Activated naive CD4-positive, alpha-beta T cell treated with anti-CD3 and anti-CD28 coated beads, Interleukin-2, amount 10 ng/mL, durations not matched to agents 7 days and 5 days (primary cell): ENCODE data around the gene PNKP.
A peak's percentile ranks its signal among the peaks of the same experiment; 100 is the strongest.
"Not testable (repeated sequence)": the region's sequence is repeated elsewhere in the genome, so short reads cannot be mapped to it uniquely, and the experiment has no call there.

Source experiments
- CTCF ChIA-PET: fragments of 350-600 bp; sonication (Branson Sonifier 250); formaldehyde crosslinking; loops from one replicate; lab custom pipeline; 2021; ENCODE audit warnings: antibody characterized with exemption; lab: Charles Lee
- DNase-seq: peaks from one replicate; pipeline ENCODE4 v3.0.0-alpha.2; 2020
- H3K27ac Mint-ChIP-seq: one replicate; pipeline ENCODE4 v1.8.0; 2021; ENCODE audit warnings: mild to moderate bottlenecking, moderate library complexity, mixed read lengths
- H3K27me3 Mint-ChIP-seq: one replicate; pipeline ENCODE4 v1.8.0; 2021; ENCODE audit warnings: mild to moderate bottlenecking, mixed read lengths
- H3K36me3 Mint-ChIP-seq: one replicate; pipeline ENCODE4 v1.8.0; 2021; ENCODE audit warnings: mixed read lengths
- H3K4me1 Mint-ChIP-seq: one replicate; pipeline ENCODE4 v1.8.0; 2021; ENCODE audit warnings: mixed read lengths
- H3K4me3 Mint-ChIP-seq: one replicate; pipeline ENCODE4 v1.8.0; 2021; ENCODE audit warnings: mild to moderate bottlenecking, moderate library complexity, mixed read lengths
- H3K9me3 Mint-ChIP-seq: one replicate; pipeline ENCODE4 v1.8.0; 2021; ENCODE audit warnings: mixed read lengths

Gene PNKP

GRCh38 chr19:49829721-49830120, 37.7 kb downstream of the PNKP start:
- Mint-ChIP-seq H3K9me3 (no peaks in the 10 kb centered on the region), H3K36me3 (peaks cover 18% of the 10 kb centered on the region), H3K4me3 (no peak overlapping the region), H3K4me1 (peaks cover 16% of the 10 kb centered on the region), H3K27me3 (no peaks in the 10 kb centered on the region), H3K27ac (no peak overlapping the region)
- CTCF ChIA-PET = no interaction called here
- no peak for DNase-seq

GRCh38 chr19:49829200-49829599, 38.2 kb downstream of the PNKP start:
- Mint-ChIP-seq H3K4me3 (no peak overlapping the region), H3K27me3 (no peaks in the 10 kb centered on the region), H3K36me3 (peaks cover 16% of the 10 kb centered on the region), H3K9me3 (no peaks in the 10 kb centered on the region), H3K4me1 (peaks cover 16% of the 10 kb centered on the region), H3K27ac (no peak overlapping the region)
- CTCF ChIA-PET = no interaction called here
- no peak for DNase-seq

- no peak for DNase-seq
- peaks cover 13% of the 10 kb centered on the region for H3K36me3 Mint-ChIP-seq
- H3K4me1 Mint-ChIP-seq = peaks cover 5% of the 10 kb centered on the region
- H3K27me3 Mint-ChIP-seq = no peaks in the 10 kb centered on the region
- CTCF ChIA-PET = no interaction called here
- no peak overlapping the region for H3K4me3 Mint-ChIP-seq
- no peak overlapping the region for H3K27ac Mint-ChIP-seq
- no peaks in the 10 kb centered on the region for H3K9me3 Mint-ChIP-seq
Measured at GRCh38 chr19:49827034-49827433, 40.3 kb downstream of the PNKP start.

- Mint-ChIP-seq H3K36me3 (peaks cover 17% of the 10 kb centered on the region), H3K4me3 (no peak overlapping the region), H3K4me1 (peaks cover 4% of the 10 kb centered on the region), H3K27ac (no peak overlapping the region), H3K9me3 (no peaks in the 10 kb centered on the region), H3K27me3 (no peaks in the 10 kb centered on the region)
- DNase-seq = no peak
- CTCF ChIA-PET = no interaction called here
Measured at GRCh38 chr19:49824662-49825061, 42.7 kb downstream of the PNKP start.

- Mint-ChIP-seq H3K27ac (no peak overlapping the region), H3K27me3 (no peaks in the 10 kb centered on the region), H3K36me3 (peaks cover 19% of the 10 kb centered on the region), H3K4me3 (no peak overlapping the region), H3K4me1 (peaks cover 12% of the 10 kb centered on the region), H3K9me3 (no peaks in the 10 kb centered on the region)
- CTCF ChIA-PET = no interaction called here
- DNase-seq = no peak
Measured at GRCh38 chr19:49823472-49823871, 43.9 kb downstream of the PNKP start.

- Mint-ChIP-seq H3K27ac (no peak overlapping the region), H3K36me3 (peaks cover 21% of the 10 kb centered on the region), H3K4me1 (peaks cover 20% of the 10 kb centered on the region), H3K9me3 (no peaks in the 10 kb centered on the region), H3K27me3 (peaks cover 4% of the 10 kb centered on the region), H3K4me3 (peak overlapping the region; percentile 26)
- CTCF ChIA-PET = no interaction called here
- no peak for DNase-seq
Measured at GRCh38 chr19:49820125-49820524, 47.3 kb downstream of the PNKP start.

GRCh38 chr19:49819452-49820115, 47.8 kb downstream of the PNKP start:
- peak overlapping the region; percentile 86 for H3K4me3 Mint-ChIP-seq
- H3K4me1 Mint-ChIP-seq = peaks cover 21% of the 10 kb centered on the region
- peak overlapping the region; percentile 96 for H3K27ac Mint-ChIP-seq
- H3K27me3 Mint-ChIP-seq, CTCF ChIA-PET, DNase-seq, H3K9me3 Mint-ChIP-seq: not testable (repeated sequence)
- peaks cover 21% of the 10 kb centered on the region for H3K36me3 Mint-ChIP-seq

- Mint-ChIP-seq H3K4me1 (peaks cover 23% of the 10 kb centered on the region), H3K27me3 (peaks cover 4% of the 10 kb centered on the region), H3K9me3 (no peaks in the 10 kb centered on the region), H3K36me3 (peaks cover 20% of the 10 kb centered on the region), H3K4me3 (peak overlapping the region; percentile 86), H3K27ac (peak overlapping the region; percentile 96)
- DNase-seq = no peak
- CTCF ChIA-PET = no interaction called here
Measured at GRCh38 chr19:49818649-49819370, 48.6 kb downstream of the PNKP start.

GRCh38 chr19:49817964-49818648, 49.3 kb downstream of the PNKP start, which contains the start of gene MED25:
Gene MED25, plus strand, starts transcription at chr19:49818289. Its CDS starts 53 bp downstream, at chr19:49818342.
- Mint-ChIP-seq H3K36me3 (peaks cover 13% of the 10 kb centered on the region), H3K27me3 (peaks cover 4% of the 10 kb centered on the region), H3K27ac (peak within 1 kb of the TSS; percentile 96), H3K4me3 (peak within 1 kb of the TSS; percentile 86), H3K4me1 (peaks cover 28% of the 10 kb centered on the region), H3K9me3 (no peaks in the 10 kb centered on the region)
- peak; percentile 89 for DNase-seq
- CTCF ChIA-PET = no interaction called here

GRCh38 chr19:49816590-49816989, 50.8 kb downstream of the PNKP start:
- H3K27me3 Mint-ChIP-seq = peaks cover 4% of the 10 kb centered on the region
- no peak for DNase-seq
- peaks cover 13% of the 10 kb centered on the region for H3K36me3 Mint-ChIP-seq
- no peaks in the 10 kb centered on the region for H3K9me3 Mint-ChIP-seq
- H3K27ac Mint-ChIP-seq = no peak overlapping the region
- CTCF ChIA-PET = no interaction called here
- peaks cover 40% of the 10 kb centered on the region for H3K4me1 Mint-ChIP-seq
- no peak overlapping the region for H3K4me3 Mint-ChIP-seq

GRCh38 chr19:49814010-49814409, 53.4 kb downstream of the PNKP start:
- DNase-seq = no peak
- CTCF ChIA-PET = no interaction called here
- Mint-ChIP-seq H3K36me3 (peaks cover 6% of the 10 kb centered on the region), H3K27ac (no peak overlapping the region), H3K9me3 (no peaks in the 10 kb centered on the region), H3K27me3 (peaks cover 4% of the 10 kb centered on the region), H3K4me1 (peaks cover 39% of the 10 kb centered on the region), H3K4me3 (peak overlapping the region; percentile 88)

GRCh38 chr19:49812997-49813861, 54.1 kb downstream of the PNKP start, which contains the start of gene FUZ:
Gene FUZ, minus strand, starts transcription at chr19:49813292. Its CDS starts 186 bp downstream, at chr19:49813106.
- no peaks in the 10 kb centered on the region for H3K9me3 Mint-ChIP-seq
- H3K4me3 Mint-ChIP-seq = peak within 1 kb of the TSS; percentile 88
- peak; percentile 96 for DNase-seq
- peak within 1 kb of the TSS; percentile 93 for H3K27ac Mint-ChIP-seq
- H3K36me3 Mint-ChIP-seq = peaks cover 7% of the 10 kb centered on the region
- peaks cover 43% of the 10 kb centered on the region for H3K4me1 Mint-ChIP-seq
- peaks cover 4% of the 10 kb centered on the region for H3K27me3 Mint-ChIP-seq
- CTCF ChIA-PET = interaction anchor here (0.6 to 1.0 kb wide), 3 partner anchors 96 to 153 kb away, joined by 3 to 5 read pairs (median 3); no protein-coding TSS in a partner anchor

- H3K36me3 Mint-ChIP-seq = peaks cover 7% of the 10 kb centered on the region
- peaks cover 50% of the 10 kb centered on the region for H3K4me1 Mint-ChIP-seq
- no peaks in the 10 kb centered on the region for H3K9me3 Mint-ChIP-seq
- H3K27ac Mint-ChIP-seq = peak overlapping the region; percentile 93
- peak overlapping the region; percentile 88 for H3K4me3 Mint-ChIP-seq
- H3K27me3 Mint-ChIP-seq = peaks cover 4% of the 10 kb centered on the region
- CTCF ChIA-PET = interaction anchor here (0.8 to 1.0 kb wide), 2 partner anchors 95 to 96 kb away, joined by 3 to 5 read pairs; no protein-coding TSS in a partner anchor
- DNase-seq = no peak
Measured at GRCh38 chr19:49812452-49812996, 54.9 kb downstream of the PNKP start.
